OCI-M2 (cell line): ENCODE data around the gene SLC34A3.
"Not testable (repeated sequence)": the region's sequence is repeated elsewhere in the genome, so short reads cannot be mapped to it uniquely, and the experiment has no call there.

Source experiments
- DNase-seq: peaks from one replicate; lab custom pipeline; 2025; ENCODE audit not compliant: unreplicated experiment; lab: John Stamatoyannopoulos, UW

SLC34A3 gene

DNA sequence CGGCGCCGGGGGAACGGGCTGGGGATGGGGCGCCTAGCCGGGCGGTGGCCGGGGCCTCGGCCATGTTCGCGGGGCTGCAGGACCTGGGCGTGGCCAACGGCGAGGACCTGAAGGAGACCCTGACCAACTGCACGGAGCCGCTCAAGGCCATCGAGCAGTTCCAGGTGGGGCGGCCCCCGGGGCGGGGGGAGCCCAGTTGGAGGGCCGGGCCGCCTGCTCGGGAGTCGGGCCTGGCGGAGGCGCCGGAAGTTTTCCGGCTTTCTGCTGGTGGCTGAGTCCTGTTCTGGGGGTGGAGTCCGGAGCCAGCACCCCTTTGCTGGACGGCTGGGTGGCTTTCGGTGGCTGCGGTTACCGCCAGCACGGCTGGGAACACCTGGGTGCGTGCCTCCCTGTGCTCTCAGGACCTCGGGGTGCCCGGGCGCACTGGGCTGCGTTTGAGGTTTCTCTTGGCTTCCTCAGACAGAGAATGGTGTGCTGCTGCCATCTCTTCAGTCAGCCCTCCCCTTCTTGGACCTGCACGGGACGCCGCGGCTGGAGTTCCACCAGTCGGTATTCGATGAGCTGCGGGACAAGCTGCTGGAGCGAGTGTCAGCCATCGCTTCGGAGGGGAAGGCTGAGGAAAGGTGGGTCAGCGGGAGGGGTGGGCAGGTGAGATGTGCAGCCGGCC, 24.9 kb downstream of the SLC34A3 start:
- no peak for DNase-seq

DNA sequence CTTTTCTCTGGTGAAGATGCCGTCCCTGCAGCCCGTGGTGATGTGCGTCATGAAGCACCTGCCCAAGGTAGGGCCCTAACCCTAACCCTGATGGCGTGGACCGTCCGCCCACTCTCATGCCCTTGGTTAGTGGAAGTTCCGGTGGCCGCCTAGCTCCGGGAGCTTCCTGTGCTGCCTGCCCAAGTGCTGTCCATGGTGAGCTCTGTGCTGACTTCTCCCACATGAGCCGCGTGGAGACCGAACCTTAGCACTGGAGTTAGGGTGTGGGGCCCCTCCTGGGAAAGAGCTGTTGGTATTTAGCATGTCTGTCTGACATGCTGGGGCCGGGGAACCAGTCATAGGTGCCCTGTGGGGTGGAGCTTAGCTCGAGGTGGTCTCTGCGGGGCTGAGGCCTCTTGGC, 25.7 kb downstream of the SLC34A3 start:
- DNase-seq, result no peak

GRCh38 chr9:137256856-137257255, 26.2 kb downstream of the SLC34A3 start:
- no peak for DNase-seq

DNA sequence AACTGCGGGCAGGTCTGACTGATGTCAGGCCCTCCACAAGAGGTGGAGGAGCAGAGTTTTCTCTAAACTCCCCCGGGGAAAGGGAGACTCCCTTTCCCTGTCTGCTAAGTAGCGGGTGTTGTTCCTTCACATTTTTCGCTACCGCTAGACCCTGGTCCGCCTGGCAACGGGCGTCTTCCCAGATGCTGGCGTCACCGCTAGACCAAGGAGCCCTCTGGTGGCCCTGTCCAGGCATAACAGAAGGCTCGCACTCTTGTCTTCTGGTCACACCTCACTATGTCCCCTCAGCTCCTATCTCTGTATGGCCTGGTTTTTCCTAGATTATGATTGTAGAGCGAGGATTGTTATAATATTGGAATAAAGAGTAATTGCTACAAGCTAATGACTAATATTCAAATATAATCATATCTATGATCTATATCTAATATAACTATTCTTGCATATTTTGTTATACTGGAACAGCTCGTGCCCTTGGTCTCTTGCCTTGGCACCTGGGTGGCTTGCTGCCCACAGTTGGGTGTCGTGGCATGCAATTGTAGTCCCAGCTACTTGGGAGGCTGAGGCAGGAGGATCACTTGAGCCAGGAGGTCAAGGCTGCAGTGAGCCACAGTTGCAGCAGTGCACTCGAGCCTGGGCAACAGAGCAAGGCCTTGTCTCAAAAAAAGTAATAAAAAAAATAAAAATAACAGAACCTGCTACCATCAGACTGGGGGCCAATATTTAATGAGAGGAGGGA, 31.6 kb downstream of the SLC34A3 start:
- not testable (repeated sequence) for DNase-seq

DNA sequence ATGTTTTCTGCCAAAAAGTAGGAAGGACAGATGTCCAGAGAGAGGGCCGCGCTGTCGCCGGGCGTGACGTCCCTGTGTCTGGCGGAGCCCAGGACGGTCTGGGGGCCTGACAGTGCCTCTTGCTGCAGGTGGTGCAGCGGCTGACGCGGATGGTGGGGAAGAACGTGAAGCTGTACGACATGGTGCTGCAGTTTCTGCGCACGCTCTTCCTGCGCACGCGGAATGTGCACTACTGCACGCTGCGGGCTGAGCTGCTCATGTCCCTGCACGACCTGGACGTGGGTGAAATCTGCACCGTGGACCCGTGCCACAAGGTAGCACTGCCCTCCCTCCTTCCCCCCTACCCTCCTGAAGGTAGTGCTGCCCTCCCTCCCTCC, 32.2 kb downstream of the SLC34A3 start:
- DNase-seq, result no peak

- no peak for DNase-seq
These were observed 32.8 kb downstream of the SLC34A3 start for GRCh38 chr9:137263506-137263905.

DNA sequence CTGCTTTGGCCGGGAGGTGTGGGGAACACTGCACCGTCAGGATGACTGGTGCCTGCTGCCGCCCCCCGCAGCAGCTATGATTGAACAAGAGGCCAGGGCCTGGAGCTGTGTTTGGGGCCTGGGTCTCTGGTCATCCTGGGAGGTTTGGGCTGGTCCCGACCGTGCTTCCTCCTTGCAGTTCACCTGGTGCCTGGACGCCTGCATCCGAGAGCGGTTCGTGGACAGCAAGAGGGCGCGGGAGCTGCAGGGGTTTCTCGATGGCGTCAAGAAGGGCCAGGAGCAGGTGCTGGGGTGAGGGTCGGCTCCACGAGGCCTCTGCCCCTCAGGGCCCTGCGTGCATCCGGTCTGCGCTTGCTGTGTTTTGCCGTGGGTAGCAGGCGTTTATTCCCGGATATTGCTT, 33.4 kb downstream of the SLC34A3 start:
- DNase-seq, result no peak

GRCh38 chr9:137265496-137266161, 34.9 kb downstream of the SLC34A3 start:
- no peak for DNase-seq

DNA sequence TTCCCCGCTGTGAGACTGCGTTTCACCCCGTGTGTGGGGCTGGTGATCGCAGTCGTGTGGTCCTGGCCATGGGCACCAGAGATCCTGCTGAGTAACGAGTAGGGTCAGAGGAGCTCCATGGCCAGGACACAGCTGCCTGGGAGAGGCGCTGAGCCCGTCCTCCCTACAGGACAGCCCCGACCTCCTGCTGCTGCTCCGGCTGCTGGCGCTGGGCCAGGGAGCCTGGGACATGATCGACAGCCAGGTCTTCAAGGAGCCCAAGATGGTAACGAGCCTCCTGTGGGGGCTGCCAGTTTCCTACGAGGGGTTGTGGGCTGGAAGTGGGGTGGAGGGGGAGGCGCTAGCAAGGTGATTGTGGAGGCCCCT, 35.4 kb downstream of the SLC34A3 start:
- no peak for DNase-seq

DNA sequence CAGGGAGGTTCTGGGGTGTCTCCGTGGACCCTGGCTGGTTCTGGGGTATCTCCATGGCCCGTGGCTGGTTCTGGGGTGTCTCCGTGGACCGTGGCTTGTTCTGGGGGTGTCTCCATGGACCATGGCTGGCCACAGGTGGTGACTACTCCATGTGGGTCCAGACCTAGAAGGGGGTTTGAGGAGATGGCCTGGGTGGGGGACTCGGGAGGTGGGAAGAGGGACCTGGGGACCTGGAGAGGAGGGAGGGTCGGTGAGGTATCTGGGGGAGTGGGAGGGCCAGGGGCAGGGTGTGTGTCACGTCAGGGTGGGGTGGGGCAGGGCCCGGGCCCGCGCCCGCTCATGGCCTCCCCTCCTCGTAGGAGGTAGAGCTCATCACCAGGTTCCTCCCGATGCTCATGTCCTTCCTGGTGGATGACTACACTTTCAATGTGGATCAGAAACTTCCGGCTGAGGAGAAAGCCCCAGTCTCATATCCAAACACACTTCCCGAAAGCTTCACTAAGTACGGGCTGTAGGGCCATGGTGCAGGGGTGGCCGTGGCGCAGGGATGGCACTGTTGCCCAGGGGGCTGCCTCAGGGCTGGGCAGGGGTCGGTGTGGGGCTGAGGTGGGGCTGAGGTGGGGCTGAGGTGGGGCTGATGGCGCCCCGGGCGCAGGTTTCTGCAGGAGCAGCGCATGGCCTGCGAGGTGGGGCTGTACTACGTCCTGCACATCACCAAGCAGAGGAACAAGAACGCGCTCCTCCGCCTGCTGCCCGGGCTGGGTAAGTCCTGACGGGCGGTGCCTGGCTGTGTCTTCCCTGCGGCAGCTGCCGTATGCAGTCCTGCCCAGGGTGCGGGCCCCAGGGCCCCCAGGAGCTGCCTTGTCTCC, 36.1 kb downstream of the SLC34A3 start:
- no peak for DNase-seq

GRCh38 chr9:137267933-137268355, 37.2 kb downstream of the SLC34A3 start:
- no peak for DNase-seq

GRCh38 chr9:137268538-137269201, 38.0 kb downstream of the SLC34A3 start:
- no peak for DNase-seq

- no peak for DNase-seq
These were observed 38.6 kb downstream of the SLC34A3 start for GRCh38 chr9:137269231-137269772.

GRCh38 chr9:137270929-137271695, 40.4 kb downstream of the SLC34A3 start:
- DNase-seq, result no peak

- DNase-seq, result no peak
These were observed 41.0 kb downstream of the SLC34A3 start for GRCh38 chr9:137271696-137272076.

GRCh38 chr9:137272241-137273094, 41.8 kb downstream of the SLC34A3 start:
- no peak for DNase-seq

DNA sequence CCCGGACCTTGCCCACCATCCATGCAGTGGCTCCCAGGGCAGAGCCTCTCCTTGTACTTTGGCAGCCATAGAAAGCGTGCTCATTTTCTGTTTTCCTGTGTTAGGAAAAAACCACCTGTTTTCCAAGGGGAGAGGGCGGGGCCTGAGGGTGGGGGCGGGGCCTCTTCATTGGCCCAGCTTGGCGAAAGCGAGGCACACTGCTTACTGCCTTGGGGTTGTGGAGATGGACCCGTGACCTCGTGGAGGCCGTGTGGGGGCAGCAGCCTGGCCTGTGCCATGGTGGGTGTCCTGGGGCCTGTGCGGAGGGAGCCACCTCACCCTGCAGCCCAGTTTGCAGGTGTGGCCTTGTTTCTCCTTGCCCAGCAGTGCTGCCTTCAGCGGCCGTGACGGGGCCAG, 42.4 kb downstream of the SLC34A3 start:
- DNase-seq, result no peak

GRCh38 chr9:137273611-137274320, 43.1 kb downstream of the SLC34A3 start:
- no peak for DNase-seq
